Stimulated activated CD4-positive, alpha-beta T cell treated with anti-CD3 and anti-CD28 coated beads, Interleukin-12 subunit alpha, Interleukin-12 subunit beta, amount 100 ng/mL, for 24 hours (primary cell): ENCODE results near the gene CD177.
"Not testable (repeated sequence)": the region's sequence is repeated elsewhere in the genome, so short reads cannot be mapped to it uniquely, and the experiment has no call there.

Experiments used
- DNase-seq, 2 experiments: peaks; one replicate each; pipeline ENCODE4 v3.0.0-alpha.2; 2020; ENCODE audit warnings: low read depth in 2 of 2

CD177 gene

GRCh38 chr19:43380771-43381386 is 27.4 kb downstream of the CD177 start:
- DNase-seq, result no peak

GRCh38 chr19:43382586-43383216 is 29.2 kb downstream of the CD177 start:
- not testable (repeated sequence) for DNase-seq

- not testable (repeated sequence) for DNase-seq
These were observed 29.8 kb downstream of the CD177 start for GRCh38 chr19:43383254-43383653.

- not testable (repeated sequence) for DNase-seq
These were observed 30.3 kb downstream of the CD177 start for GRCh38 chr19:43383759-43384158.

GRCh38 chr19:43390903-43391551 is 37.5 kb downstream of the CD177 start:
- DNase-seq, result not testable (repeated sequence)

GRCh38 chr19:43391552-43391935 is 38.1 kb downstream of the CD177 start:
- not testable (repeated sequence) for DNase-seq

GRCh38 chr19:43393501-43393900 is 40.0 kb downstream of the CD177 start:
- DNase-seq, result not testable (repeated sequence)

GRCh38 chr19:43395561-43395960 is 42.1 kb downstream of the CD177 start:
- no peak for DNase-seq

GRCh38 chr19:43406297-43406696 is 52.8 kb downstream of the CD177 start:
- DNase-seq, result no peak

- DNase-seq, result no peak
These were observed 54.0 kb downstream of the CD177 start for GRCh38 chr19:43407416-43408005.

- DNase-seq, result no peak
These were observed 54.6 kb downstream of the CD177 start for GRCh38 chr19:43408043-43408442.

GRCh38 chr19:43409415-43409814 is 55.9 kb downstream of the CD177 start:
- no peak for DNase-seq

GRCh38 chr19:43412441-43412840 is 59.0 kb downstream of the CD177 start:
- no peak for DNase-seq
